Measurements from ENCODE around the gene ARID1B. TPM values are rescaled to one million over a fixed set of nuclear protein-coding genes. Genes with fewer than 3 reads are reported as not detected.

Gene ARID1B
- polyA plus RNA-seq, 1 experiment, result 17.0 TPM

- no peak overlapping the region for H3K4me3 ChIP-seq (ENCODE audit: low read depth, low read length)
- ChIA-PET CTCF (no interaction called here), POLR2A (no interaction called here)
- DNase-seq (ENCODE audit: low read depth), result no peak
- no peaks in the 10 kb centered on the region for H3K27me3 ChIP-seq (ENCODE audit: control insufficient read depth, insufficient read depth, low read length)
- H3K36me3 ChIP-seq (ENCODE audit: control insufficient read depth, insufficient read depth, low read length), result peaks cover 10% of the 10 kb centered on the region
- TF ChIP-seq CTCF (IDR thresholded peaks at IDR 0.05; ENCODE audit: insufficient read depth, low read depth, low read length), result no peak
Observed at GRCh38 chr6:157177731-157178336, 400.7 kb downstream of the ARID1B start.

DNA sequence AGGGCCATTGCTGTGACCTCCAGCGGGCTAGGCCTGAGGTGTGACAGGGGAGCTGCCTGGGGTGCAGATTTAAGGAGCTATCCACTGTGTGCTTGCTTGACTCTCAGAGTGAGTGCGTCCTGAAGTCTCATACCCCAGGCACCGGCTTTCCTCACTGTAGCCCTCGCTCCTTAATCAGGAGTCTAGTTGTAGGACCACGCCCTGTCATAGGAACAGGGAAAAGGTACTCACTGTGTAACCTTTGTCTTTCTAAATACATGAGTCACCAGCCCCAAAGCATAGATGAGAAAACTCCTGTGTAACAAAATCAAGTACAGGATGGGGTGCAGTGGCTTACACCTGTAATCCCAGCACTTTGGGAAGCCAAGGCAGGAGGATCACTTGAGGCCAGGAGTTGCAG, 404.5 kb downstream of the ARID1B start:
- no peak for DNase-seq (ENCODE audit: low read depth)
- TF ChIP-seq CTCF (IDR thresholded peaks at IDR 0.05; ENCODE audit: insufficient read depth, low read depth, low read length), result no peak
- no peak overlapping the region for H3K4me3 ChIP-seq (ENCODE audit: low read depth, low read length)
- POLR2A ChIA-PET, result no interaction called here
- CTCF ChIA-PET, result interaction anchor here (1.6 kb wide), 1 partner anchor 147 kb away, joined by 4 read pairs; no protein-coding TSS in a partner anchor
- H3K36me3 ChIP-seq (ENCODE audit: control insufficient read depth, insufficient read depth, low read length), result peaks cover 12% of the 10 kb centered on the region
- H3K27me3 ChIP-seq (ENCODE audit: control insufficient read depth, insufficient read depth, low read length), result no peaks in the 10 kb centered on the region

DNA sequence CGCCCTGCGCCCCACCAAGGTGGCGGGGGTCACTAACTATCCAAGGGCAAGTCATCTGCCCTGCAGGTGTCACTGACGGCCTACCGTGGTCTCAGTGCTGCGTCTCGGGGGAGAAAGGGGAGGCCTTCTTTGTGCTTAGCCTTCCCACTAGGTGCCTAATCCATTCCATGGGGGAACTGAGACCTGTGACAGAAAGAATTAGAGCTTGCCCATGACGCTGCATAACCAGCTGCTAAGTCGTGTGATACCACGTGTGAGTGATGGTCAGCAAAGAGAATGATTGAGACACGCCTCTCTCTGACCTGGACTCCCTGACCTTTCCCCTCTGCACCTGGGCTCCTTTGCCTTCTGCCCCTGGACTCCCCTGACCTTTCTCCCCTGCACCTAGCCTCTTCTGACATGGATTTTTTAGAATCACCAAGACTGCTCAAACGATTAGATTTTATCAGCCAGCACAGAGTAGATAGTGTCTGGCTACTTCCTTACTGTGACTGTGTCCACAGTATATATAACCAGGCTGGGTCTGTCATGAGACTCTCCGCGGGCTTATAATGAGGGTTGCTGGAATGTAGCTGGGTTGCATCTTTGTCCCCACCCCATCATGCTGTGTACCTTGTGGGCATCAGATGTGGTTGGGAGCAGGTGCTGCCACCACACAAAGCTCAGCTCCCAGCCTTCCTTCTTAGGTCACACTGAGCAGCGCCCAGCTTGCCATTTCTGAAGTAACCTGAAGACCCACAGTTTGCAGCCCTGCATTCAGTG, 405.5 kb downstream of the ARID1B start:
- ChIA-PET CTCF (no interaction called here), POLR2A (no interaction called here)
- no peaks in the 10 kb centered on the region for H3K27me3 ChIP-seq (ENCODE audit: control insufficient read depth, insufficient read depth, low read length)
- no peak for TF ChIP-seq CTCF (IDR thresholded peaks at IDR 0.05; ENCODE audit: insufficient read depth, low read depth, low read length)
- H3K36me3 ChIP-seq (ENCODE audit: control insufficient read depth, insufficient read depth, low read length), result peaks cover 12% of the 10 kb centered on the region
- no peak overlapping the region for H3K4me3 ChIP-seq (ENCODE audit: low read depth, low read length)
- DNase-seq (ENCODE audit: low read depth), result no peak

- peaks cover 14% of the 10 kb centered on the region for H3K36me3 ChIP-seq (ENCODE audit: control insufficient read depth, insufficient read depth, low read length)
- no peak overlapping the region for H3K4me3 ChIP-seq (ENCODE audit: low read depth, low read length)
- no peak for DNase-seq (ENCODE audit: low read depth)
- TF ChIP-seq CTCF (IDR thresholded peaks at IDR 0.05; ENCODE audit: insufficient read depth, low read depth, low read length), result peak; percentile 99
- H3K27me3 ChIP-seq (ENCODE audit: control insufficient read depth, insufficient read depth, low read length), result no peaks in the 10 kb centered on the region
- POLR2A ChIA-PET, result no interaction called here
- CTCF ChIA-PET, result interaction anchor here (0.6 to 1.9 kb wide), 19 partner anchors 8 to 1304 kb away, joined by 3 to 7 read pairs (median 4); no protein-coding TSS in a partner anchor
Observed at GRCh38 chr6:157184202-157185015, 407.2 kb downstream of the ARID1B start.

GRCh38 chr6:157185171-157185570, 408.0 kb downstream of the ARID1B start:
- CTCF ChIA-PET, result interaction anchor here (0.7 to 1.9 kb wide), 10 partner anchors 9 to 158 kb away, joined by 3 to 6 read pairs (median 4); no protein-coding TSS in a partner anchor

More at GRCh38 chr6:157185171-157185570, 408.0 kb downstream of the ARID1B start:
- TF ChIP-seq CTCF (IDR thresholded peaks at IDR 0.05; ENCODE audit: insufficient read depth, low read depth, low read length), result no peak
- no peak overlapping the region for H3K4me3 ChIP-seq (ENCODE audit: low read depth, low read length)
- H3K27me3 ChIP-seq (ENCODE audit: control insufficient read depth, insufficient read depth, low read length), result no peaks in the 10 kb centered on the region
- H3K36me3 ChIP-seq (ENCODE audit: control insufficient read depth, insufficient read depth, low read length), result peaks cover 20% of the 10 kb centered on the region
- POLR2A ChIA-PET, result no interaction called here
- no peak for DNase-seq (ENCODE audit: low read depth)

All from BJ (cell line).